Measurements from ENCODE around the gene TRIOBP. TPM values are rescaled to one million over a fixed set of nuclear protein-coding genes. Genes with fewer than 3 reads are reported as not detected.
A peak's percentile ranks its signal among the peaks of the same experiment; 100 is the strongest.

Gene TRIOBP
- total and polyA plus RNA-seq, 2 donors (not counting 1 experiment from before 2014, with no cell fraction given), result 32.9 to 131 TPM

GRCh38 chr22:37739611-37740049, 42.8 kb downstream of the TRIOBP start:
- Histone ChIP-seq H3K36me3 (ENCODE audit: control insufficient read depth, insufficient read depth, low read length) (no peaks in the 10 kb centered on the region), H3K79me2 (ENCODE audit: control insufficient read depth, insufficient read depth, low read length) (no peaks in the 10 kb centered on the region), H3K9ac (ENCODE audit: insufficient read depth, low read length) (no peak overlapping the region), H3K27me3 (ENCODE audit: control insufficient read depth, insufficient read depth, low read length) (no peaks in the 10 kb centered on the region), H3K4me3 (replicated peaks in 1 of 4; ENCODE audit: control extremely low read depth in 1 of 4, insufficient read depth in 1 of 4, low read depth in 3 of 4, low read length in 4 of 4) (no peak overlapping the region), H3K4me1 (ENCODE audit: control insufficient read depth, extremely low read depth, insufficient read depth, low read length) (peaks cover 32% of the 10 kb centered on the region), H2AFZ (ENCODE audit: low read length) (no peak overlapping the region), H4K20me1 (ENCODE audit: control insufficient read depth, extremely low read depth, insufficient read depth, low read length) (no peaks in the 10 kb centered on the region), H3K27ac (ENCODE audit: insufficient read depth, low read length) (peak overlapping the region; percentile 1), H3K4me2 (ENCODE audit: extremely low read depth, insufficient read depth, low read length) (no peak overlapping the region), H3K9me3 (ENCODE audit: control insufficient read depth, insufficient read depth, low read depth, low read length) (no peaks in the 10 kb centered on the region)
- no peak for TF ChIP-seq EZH2 (IDR thresholded peaks at IDR 0.05; ENCODE audit: low read length, missing control alignments)
- no peak for DNase-seq (ENCODE audit: low read depth in 2 of 2)

- no peak for TF ChIP-seq EZH2 (IDR thresholded peaks at IDR 0.05; ENCODE audit: low read length, missing control alignments)
- Histone ChIP-seq H3K4me3 (replicated peaks in 1 of 4; ENCODE audit: control extremely low read depth in 1 of 4, insufficient read depth in 1 of 4, low read depth in 3 of 4, low read length in 4 of 4) (no peak overlapping the region), H3K27me3 (ENCODE audit: control insufficient read depth, insufficient read depth, low read length) (no peaks in the 10 kb centered on the region), H3K4me1 (ENCODE audit: control insufficient read depth, extremely low read depth, insufficient read depth, low read length) (peaks cover 35% of the 10 kb centered on the region), H2AFZ (ENCODE audit: low read length) (no peak overlapping the region), H3K9ac (ENCODE audit: insufficient read depth, low read length) (no peak overlapping the region), H3K79me2 (ENCODE audit: control insufficient read depth, insufficient read depth, low read length) (peaks cover 7% of the 10 kb centered on the region), H3K4me2 (ENCODE audit: extremely low read depth, insufficient read depth, low read length) (peak overlapping the region; percentile 35), H4K20me1 (ENCODE audit: control insufficient read depth, extremely low read depth, insufficient read depth, low read length) (no peaks in the 10 kb centered on the region), H3K9me3 (ENCODE audit: control insufficient read depth, insufficient read depth, low read depth, low read length) (no peaks in the 10 kb centered on the region), H3K36me3 (ENCODE audit: control insufficient read depth, insufficient read depth, low read length) (no peaks in the 10 kb centered on the region), H3K27ac (ENCODE audit: insufficient read depth, low read length) (peak overlapping the region; percentile 49)
- DNase-seq (ENCODE audit: low read depth in 2 of 2), result no peak
Observed at GRCh38 chr22:37740455-37741311, 43.8 kb downstream of the TRIOBP start.

- Histone ChIP-seq H3K4me1 (ENCODE audit: control insufficient read depth, extremely low read depth, insufficient read depth, low read length) (peaks cover 35% of the 10 kb centered on the region), H2AFZ (ENCODE audit: low read length) (no peak overlapping the region), H3K9me3 (ENCODE audit: control insufficient read depth, insufficient read depth, low read depth, low read length) (no peaks in the 10 kb centered on the region), H4K20me1 (ENCODE audit: control insufficient read depth, extremely low read depth, insufficient read depth, low read length) (no peaks in the 10 kb centered on the region), H3K9ac (ENCODE audit: insufficient read depth, low read length) (no peak overlapping the region), H3K27me3 (ENCODE audit: control insufficient read depth, insufficient read depth, low read length) (no peaks in the 10 kb centered on the region), H3K27ac (ENCODE audit: insufficient read depth, low read length) (peak overlapping the region; percentile 49), H3K4me3 (replicated peaks in 1 of 4; ENCODE audit: control extremely low read depth in 1 of 4, insufficient read depth in 1 of 4, low read depth in 3 of 4, low read length in 4 of 4) (no peak overlapping the region), H3K4me2 (ENCODE audit: extremely low read depth, insufficient read depth, low read length) (peak overlapping the region; percentile 35), H3K79me2 (ENCODE audit: control insufficient read depth, insufficient read depth, low read length) (peaks cover 10% of the 10 kb centered on the region), H3K36me3 (ENCODE audit: control insufficient read depth, insufficient read depth, low read length) (no peaks in the 10 kb centered on the region)
- DNase-seq (ENCODE audit: low read depth in 2 of 2), result peak; percentile 93 to 99
- no peak for TF ChIP-seq CTCF (conservative IDR thresholded peaks at IDR 0.05 in 1 of 2, IDR thresholded peaks at IDR 0.05 in 1 of 2; ENCODE audit: low read depth in 1 of 2, low read length in 2 of 2)
- TF ChIP-seq EZH2 (IDR thresholded peaks at IDR 0.05; ENCODE audit: low read length, missing control alignments), result no peak
Observed at GRCh38 chr22:37741312-37741795, 44.5 kb downstream of the TRIOBP start.
